Measurements from ENCODE around the gene ZSCAN9.

ZSCAN9 gene

GRCh38 chr6:28224131-28225055, 682 bp upstream of the ZSCAN9 start:
- DNase-seq = no peak

DNA sequence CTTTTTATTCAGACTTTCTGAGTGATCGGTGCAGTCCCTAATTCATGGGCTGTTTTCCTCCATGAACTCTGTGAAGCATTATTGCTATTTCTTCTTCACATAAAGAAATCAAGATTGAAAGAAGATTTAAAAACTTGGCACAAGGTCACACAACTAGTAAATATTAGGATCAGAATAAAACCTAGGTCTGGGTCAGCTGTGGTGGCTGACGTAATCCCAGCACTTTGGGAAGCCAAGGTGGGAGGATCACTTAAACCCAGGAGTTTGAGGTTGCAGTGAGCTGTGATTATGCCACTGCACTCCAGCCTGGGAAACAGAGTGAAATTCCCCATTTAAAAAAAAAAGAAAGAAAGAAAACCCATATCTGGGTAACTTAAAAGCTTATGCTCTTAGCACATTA, 1.4 kb downstream of the ZSCAN9 start:
- DNase-seq = no peak

- DNase-seq = no peak
These were observed 7.7 kb downstream of the ZSCAN9 start for GRCh38 chr6:28232785-28233184.

GRCh38 chr6:28235912-28236452, 10.9 kb downstream of the ZSCAN9 start:
- no peak for DNase-seq

DNA sequence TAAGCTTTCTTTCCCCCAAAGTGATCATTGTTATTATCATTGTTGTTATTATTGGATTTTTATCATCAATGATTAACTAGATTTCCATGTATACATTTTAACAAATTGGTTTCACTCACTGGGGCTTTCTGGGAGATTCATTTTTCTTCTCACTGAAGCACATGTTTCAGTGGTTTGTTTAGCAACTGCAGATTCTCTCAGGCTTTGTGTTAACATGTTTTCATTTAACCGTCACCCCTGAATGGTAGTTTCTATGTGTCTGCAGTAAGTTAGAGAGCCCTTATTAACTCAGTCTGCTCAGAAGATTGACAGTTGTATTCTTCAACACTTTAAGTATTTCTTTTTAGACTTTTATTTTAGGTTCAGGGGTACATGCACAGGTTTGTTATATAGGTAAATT, 14.6 kb downstream of the ZSCAN9 start:
- DNase-seq = no peak

- DNase-seq = no peak
These were observed 15.4 kb downstream of the ZSCAN9 start for GRCh38 chr6:28240471-28240870.

DNA sequence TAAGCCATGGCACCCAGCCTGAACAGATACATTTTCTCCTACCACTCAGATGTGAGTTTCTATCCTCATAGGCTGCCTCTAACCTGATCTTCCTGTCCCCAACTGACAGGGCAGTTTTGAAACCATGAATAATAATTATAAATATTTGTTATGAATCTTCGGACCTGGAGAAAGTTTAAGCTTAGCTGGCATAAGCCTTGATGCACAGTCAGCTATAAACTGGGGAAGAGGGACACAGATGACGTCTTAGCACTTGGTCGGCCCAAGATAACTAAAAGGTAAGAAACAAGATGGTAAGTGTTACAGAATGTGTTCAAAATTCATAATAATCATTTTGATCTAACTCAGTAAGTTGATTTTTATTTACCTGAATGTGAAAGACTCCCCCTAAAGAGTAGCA, 18.9 kb downstream of the ZSCAN9 start:
- DNase-seq = no peak

- no peak for DNase-seq
These were observed 20.3 kb downstream of the ZSCAN9 start for GRCh38 chr6:28245206-28245941.

- no peak for DNase-seq
These were observed 23.8 kb downstream of the ZSCAN9 start for GRCh38 chr6:28248916-28249315.

DNA sequence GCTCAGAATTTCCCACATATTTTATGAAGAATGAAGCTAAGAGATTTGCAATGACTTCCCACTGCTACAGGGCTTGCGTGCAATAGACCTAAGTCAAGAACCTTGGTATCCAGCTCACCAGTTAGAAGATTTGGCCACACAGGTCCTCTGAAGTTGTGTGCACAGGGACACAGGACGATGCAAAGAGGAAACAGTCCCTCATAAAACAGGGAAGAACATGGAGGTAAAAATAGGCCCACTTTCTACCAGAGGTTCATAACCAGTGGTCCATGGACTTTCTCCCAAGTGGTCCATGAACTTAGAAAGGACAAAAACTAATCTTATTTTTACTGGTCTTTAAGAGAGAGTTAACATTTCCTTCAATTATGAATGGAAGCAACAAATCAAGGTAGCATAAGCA, 25.7 kb downstream of the ZSCAN9 start:
- DNase-seq = no peak

DNA sequence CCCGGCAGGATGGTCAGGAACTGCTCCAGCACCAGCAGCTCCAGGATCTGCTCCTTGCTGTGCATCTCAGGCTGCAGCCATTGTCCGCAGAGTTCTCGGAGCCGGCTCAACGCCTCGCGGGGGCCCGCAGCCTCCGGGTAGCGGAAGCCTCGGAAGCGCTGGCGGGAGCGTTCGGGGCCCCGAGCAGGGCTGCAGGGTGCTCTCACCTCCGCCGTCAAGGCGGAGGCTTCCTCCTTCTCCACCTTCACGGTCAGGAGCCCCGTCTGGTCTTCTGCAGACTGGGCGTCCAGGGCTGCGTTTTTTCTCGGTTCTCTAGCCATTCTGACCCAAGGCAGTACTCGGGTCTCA, 26.6 kb downstream of the ZSCAN9 start:
- DNase-seq = no peak

DNA sequence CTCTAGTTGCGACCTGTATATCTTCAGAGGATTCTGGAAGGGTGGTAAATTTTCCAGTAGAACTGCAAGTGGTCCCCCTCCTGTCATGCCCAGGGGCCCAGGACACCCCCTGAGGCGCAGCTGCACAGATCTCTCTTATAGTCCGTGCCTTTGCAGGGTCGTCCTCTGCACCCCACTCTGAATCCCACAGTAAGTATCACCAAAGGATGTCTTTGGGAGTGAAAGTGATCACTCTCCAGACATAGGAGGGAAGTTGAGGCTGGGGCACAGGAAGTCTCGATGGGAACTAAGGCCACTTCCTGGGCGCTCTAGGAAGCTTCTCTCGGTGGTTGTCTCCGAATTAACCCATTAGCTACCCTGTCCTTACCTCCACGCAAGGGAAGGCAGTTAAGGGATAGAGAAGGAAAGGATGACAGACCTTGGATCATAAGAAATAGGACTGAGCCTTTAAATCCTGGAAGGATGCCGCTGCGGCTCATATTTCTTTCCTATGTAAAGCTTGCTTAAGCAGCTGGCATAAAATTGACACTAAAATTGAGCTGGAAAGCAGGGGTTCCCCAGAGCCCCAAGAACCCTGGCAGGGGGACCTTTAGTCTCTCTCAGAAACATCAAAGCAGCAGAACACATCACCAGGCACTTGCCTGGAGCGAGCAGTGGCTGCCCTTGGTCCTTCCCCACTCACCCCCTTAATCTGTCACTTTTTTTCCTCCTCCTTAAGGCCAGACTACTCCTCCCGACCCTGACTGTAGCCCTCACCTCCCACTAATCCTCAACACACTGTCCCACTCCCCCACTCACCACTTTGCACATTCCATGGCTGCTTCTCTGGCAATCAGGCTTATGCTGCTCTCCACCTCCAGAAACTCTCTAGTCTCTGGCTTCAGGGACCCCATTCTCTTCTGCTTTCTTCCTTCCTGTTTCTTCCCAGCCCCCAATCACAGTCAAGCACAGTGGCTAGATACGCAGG, 27.2 kb downstream of the ZSCAN9 start, which contains the start of gene ZKSCAN4:
Gene ZKSCAN4, minus strand, starts transcription at position 261 of the 967 bp plus-strand sequence. CDS start 289 bp downstream, outside the sequence.
- DNase-seq = peak; percentile 79

DNA sequence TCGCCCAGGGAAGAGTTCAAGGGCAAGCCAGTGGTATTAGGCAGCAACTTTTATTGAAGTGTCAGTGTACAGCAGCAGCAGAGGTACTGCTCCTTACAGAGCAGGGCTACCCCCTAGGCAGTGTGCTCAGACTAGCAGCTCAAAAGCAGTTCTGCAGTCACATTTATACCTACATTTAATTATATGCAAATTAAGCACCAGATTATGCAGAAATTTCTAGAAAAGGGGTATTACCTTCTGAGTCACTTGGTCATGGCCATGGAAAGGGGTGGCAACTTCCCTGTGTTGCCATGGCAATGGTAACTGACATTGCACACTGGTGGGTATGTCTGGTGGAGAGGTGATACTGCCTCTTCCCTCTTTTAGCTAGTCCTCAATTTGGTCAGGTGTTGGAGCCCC, 29.0 kb downstream of the ZSCAN9 start:
- DNase-seq = no peak

DNA sequence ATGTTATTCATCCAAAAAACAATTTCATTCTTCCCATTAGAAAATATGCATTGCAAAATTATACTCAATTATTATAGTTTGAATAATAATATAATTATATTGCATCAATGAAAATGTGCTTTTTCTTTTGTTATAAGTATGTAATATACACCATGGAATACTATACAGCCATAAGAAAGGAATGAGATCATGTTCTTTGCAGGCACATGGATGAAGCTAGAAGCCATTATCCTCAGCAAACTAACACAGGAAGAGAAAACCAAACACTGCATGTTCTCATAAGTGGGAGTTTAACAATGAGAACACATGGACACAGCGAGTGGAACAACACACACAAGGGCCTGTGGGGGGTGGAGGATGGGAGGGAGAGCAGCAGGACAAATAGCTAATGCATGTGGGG, 32.0 kb downstream of the ZSCAN9 start:
- no peak for DNase-seq

DNA sequence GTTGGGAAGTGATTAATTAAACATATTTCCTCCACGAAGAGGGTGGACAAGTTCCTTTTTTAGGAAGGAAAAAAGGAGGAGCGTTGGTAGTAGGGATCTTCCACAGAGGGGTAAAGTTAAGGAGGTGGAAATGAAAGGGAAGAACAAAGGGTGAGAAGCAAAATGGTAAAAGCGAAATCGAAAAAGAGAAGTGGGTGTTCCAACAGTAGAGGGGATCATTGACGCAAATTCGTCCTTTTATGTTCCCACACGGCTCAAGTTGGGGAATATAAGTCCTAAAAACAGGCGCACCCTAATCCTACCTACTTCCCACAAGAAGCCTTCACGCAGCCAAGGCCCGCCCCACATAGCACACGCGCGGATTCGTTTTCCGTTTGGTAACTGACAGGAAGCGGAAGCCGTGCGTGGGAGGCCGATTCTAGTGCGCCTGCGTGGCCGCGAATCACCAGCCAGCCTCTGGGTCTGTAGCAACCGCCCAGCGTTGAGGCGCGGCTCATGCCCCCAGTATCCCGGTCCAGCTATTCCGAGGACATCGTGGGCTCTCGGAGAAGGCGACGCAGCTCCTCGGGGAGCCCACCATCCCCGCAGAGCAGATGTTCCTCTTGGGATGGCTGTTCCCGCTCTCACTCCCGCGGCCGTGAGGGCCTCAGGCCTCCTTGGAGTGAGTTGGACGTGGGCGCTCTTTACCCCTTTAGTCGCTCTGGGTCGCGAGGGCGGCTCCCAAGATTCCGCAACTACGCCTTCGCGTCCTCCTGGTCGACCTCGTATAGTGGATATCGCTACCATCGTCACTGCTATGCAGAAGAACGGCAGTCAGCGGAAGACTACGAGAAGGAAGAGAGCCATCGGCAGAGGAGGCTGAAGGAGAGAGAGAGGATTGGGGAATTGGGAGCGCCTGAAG, 34.1 kb downstream of the ZSCAN9 start, which contains the start of gene NKAPL:
Gene NKAPL, plus strand, starts transcription at position 421 of the 901 bp plus-strand sequence. Its CDS starts 75 bp downstream, at position 496.
- DNase-seq = no peak

DNA sequence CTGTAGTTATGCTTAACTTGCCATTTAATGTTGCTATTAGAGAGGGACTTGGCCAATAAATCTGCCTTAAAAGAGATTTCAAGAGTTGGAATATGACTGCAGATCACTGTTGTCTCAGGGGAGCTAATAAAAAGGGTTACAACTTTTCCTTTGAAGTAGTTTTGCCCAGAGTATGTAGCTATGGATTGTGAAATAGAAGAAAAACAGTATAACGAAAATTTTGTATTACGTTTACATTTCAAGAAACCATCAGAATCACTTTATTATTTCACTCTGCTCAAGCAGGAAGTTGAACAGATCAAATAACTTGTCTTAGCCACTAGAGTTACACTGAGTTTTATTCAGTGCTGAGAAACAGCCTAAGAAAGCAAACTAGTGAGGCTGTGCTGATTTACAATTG, 38.8 kb downstream of the ZSCAN9 start:
- no peak for DNase-seq

- no peak for DNase-seq
These were observed 39.8 kb downstream of the ZSCAN9 start for GRCh38 chr6:28264834-28265401.

- no peak for DNase-seq
These were observed 41.5 kb downstream of the ZSCAN9 start for GRCh38 chr6:28266563-28266961.

GRCh38 chr6:28266962-28267694, 42.1 kb downstream of the ZSCAN9 start, which contains the start of gene ZSCAN26:
Gene ZSCAN26 (plus strand): TSS chr6:28267143. CDS start chr6:28271920, 4,777 bp downstream.
- DNase-seq = peak; percentile 67

DNA sequence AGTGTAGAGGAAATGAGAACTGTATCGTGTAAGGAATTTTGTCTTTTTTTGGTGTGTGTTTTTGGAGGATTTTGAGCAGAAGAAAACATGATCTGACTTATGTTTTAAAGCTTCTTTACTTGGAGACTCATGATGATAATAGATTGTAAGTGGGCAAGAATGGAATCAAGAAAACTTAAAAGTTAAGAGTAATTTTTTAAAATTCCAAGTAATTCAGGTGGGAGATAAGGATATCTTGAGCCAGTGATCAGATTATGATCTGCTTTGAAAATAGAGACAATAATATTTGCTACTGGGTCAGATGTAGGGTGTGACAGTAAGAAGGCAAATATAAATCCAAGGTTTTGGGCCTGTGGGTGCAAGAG, 42.6 kb downstream of the ZSCAN9 start:
- no peak for DNase-seq

Data from SHP77 treated with DMSO at 0.1 percent for 48 hours (cell line).